GM19397 (cell line): ENCODE data around the gene NRG3.

Source experiments
- ATAC-seq: cut with Tn5 transposase; IDR thresholded peaks from one replicate; pipeline ENCODE4 v1.9.1; 2021; ENCODE audit warnings: mild to moderate bottlenecking, moderate library complexity; ENCODE audit not compliant: unreplicated experiment

The NRG3 gene

GRCh38 chr10:81882011-81882410 lies 7.0 kb downstream of the NRG3 start:
- no peak for ATAC-seq

- ATAC-seq: no peak
Measured at GRCh38 chr10:81884856-81885255, 9.9 kb downstream of the NRG3 start.

- no peak for ATAC-seq
Measured at GRCh38 chr10:81885491-81885890, 10.5 kb downstream of the NRG3 start.

- ATAC-seq: no peak
Measured at GRCh38 chr10:81886939-81887338, 11.9 kb downstream of the NRG3 start.

GRCh38 chr10:81889181-81889769 lies 14.3 kb downstream of the NRG3 start:
- ATAC-seq: no peak

- no peak for ATAC-seq
Measured at GRCh38 chr10:81894616-81895015, 19.6 kb downstream of the NRG3 start.

- no peak for ATAC-seq
Measured at GRCh38 chr10:81898518-81898917, 23.5 kb downstream of the NRG3 start.

GRCh38 chr10:81900989-81901388 lies 26.0 kb downstream of the NRG3 start:
- ATAC-seq: no peak

- ATAC-seq: no peak
Measured at GRCh38 chr10:81903472-81903871, 28.5 kb downstream of the NRG3 start.

- no peak for ATAC-seq
Measured at GRCh38 chr10:81905161-81905560, 30.2 kb downstream of the NRG3 start.

- no peak for ATAC-seq
Measured at GRCh38 chr10:81909453-81909852, 34.5 kb downstream of the NRG3 start.

- no peak for ATAC-seq
Measured at GRCh38 chr10:81911328-81911727, 36.3 kb downstream of the NRG3 start.

GRCh38 chr10:81914736-81915503 lies 39.9 kb downstream of the NRG3 start:
- ATAC-seq: no peak

GRCh38 chr10:81915504-81915897 lies 40.5 kb downstream of the NRG3 start:
- no peak for ATAC-seq

- ATAC-seq: no peak
Measured at GRCh38 chr10:81917666-81918065, 42.7 kb downstream of the NRG3 start.

- no peak for ATAC-seq
Measured at GRCh38 chr10:81918766-81919165, 43.8 kb downstream of the NRG3 start.

GRCh38 chr10:81920213-81920829 lies 45.3 kb downstream of the NRG3 start:
- ATAC-seq: no peak

- no peak for ATAC-seq
Measured at GRCh38 chr10:81928119-81928518, 53.1 kb downstream of the NRG3 start.

- no peak for ATAC-seq
Measured at GRCh38 chr10:81943583-81943982, 68.6 kb downstream of the NRG3 start.

GRCh38 chr10:81944609-81945008 lies 69.6 kb downstream of the NRG3 start:
- no peak for ATAC-seq

- ATAC-seq: no peak
Measured at GRCh38 chr10:81949283-81949682, 74.3 kb downstream of the NRG3 start.

- ATAC-seq: no peak
Measured at GRCh38 chr10:81950358-81950757, 75.4 kb downstream of the NRG3 start.
